ENCODE data around the gene IDUA. TPM values are rescaled to one million over a fixed set of nuclear protein-coding genes. Genes with fewer than 3 reads are reported as not detected.
A peak's percentile ranks its signal among the peaks of the same experiment; 100 is the strongest.

The IDUA gene
- total and polyA plus RNA-seq, 2 of the 4 experiments (the other 2 are of a cell fraction): 0.72 to 12.5 TPM

DNA sequence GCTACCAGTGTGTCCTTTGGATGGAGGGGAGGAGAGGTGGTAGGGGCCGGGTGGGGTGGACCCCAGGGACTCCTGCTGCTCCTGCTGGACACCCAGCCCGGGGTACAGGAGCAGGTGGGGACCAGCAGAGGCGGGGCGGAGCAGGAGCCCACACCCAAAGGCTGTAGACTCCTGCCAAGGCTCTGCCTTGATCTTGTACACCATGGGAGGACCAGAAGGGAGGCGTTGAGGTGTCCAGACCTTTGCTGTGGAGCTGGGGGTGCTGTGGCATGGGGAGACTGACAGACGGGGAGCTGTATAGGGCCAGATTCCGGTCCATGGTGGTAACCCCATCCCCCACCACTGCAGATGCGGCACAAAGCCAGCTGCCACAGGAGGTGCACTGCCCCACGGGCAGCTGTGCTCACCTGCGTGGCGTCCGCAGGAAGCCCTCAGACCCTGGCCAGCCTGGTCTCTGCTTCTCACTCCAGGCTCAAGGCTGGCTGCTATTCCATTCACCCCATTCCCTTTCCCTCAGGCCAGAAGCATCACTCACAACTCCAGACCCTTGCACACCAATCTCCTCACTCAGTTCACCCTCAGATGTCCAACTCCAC lies 11.3 kb downstream of the IDUA start:
- Histone ChIP-seq H3K4ac (ENCODE audit: low read depth, low read length) (no peak overlapping the region), H3K4me2 (ENCODE audit: low read depth, low read length) (no peak overlapping the region), H3K56ac (ENCODE audit: extremely low read depth, insufficient read depth, low read length) (no peak overlapping the region), H3K4me3 (ENCODE audit: insufficient read depth, low read depth, low read length) (no peak overlapping the region), H3K9me3 (ENCODE audit: control insufficient read depth, insufficient read depth, low read length) (no peaks in the 10 kb centered on the region; the same call in 1 of the 2 replicates), H3K79me1 (ENCODE audit: low read depth in 1 of 2, low read length in 2 of 2) (no peaks in the 10 kb centered on the region), H2AFZ (replicated peaks; ENCODE audit: low read length, poor library complexity) (no peak overlapping the region), H2BK5ac (ENCODE audit: low read depth, low read length, poor library complexity, severe bottlenecking) (no peak overlapping the region), H2BK20ac (ENCODE audit: low read depth, low read length) (no peak overlapping the region), H3K18ac (ENCODE audit: low read depth, low read length) (no peak overlapping the region), H3K27me3 (ENCODE audit: control insufficient read depth, insufficient read depth, low read length) (peaks cover 58% of the 10 kb centered on the region), H3K23ac (ENCODE audit: low read depth, low read length) (no peak overlapping the region), H2BK120ac (ENCODE audit: low read depth, low read length) (no peak overlapping the region), H3K27ac (ENCODE audit: insufficient read depth, low read length) (no peak overlapping the region), H3K9ac (ENCODE audit: low read depth, low read length) (no peak overlapping the region), H4K91ac (ENCODE audit: insufficient read depth, low read depth, low read length) (no peak overlapping the region), H2AK5ac (ENCODE audit: low read depth, low read length) (no peak overlapping the region), H4K20me1 (ENCODE audit: insufficient read depth, low read length) (peaks cover 11% of the 10 kb centered on the region), H2AK9ac (replicated peaks; ENCODE audit: low read depth, low read length, poor library complexity) (peak overlapping the region; percentile 82), H4K8ac (ENCODE audit: low read depth in 2 of 2, low read length in 2 of 2) (no peak overlapping the region), H2BK15ac (ENCODE audit: low read depth, low read length) (no peak overlapping the region), H3K9me1 (ENCODE audit: insufficient read depth, low read length) (no peaks in the 10 kb centered on the region), H3K4me1 (ENCODE audit: control insufficient read depth, insufficient read depth, low read length) (peaks cover 2% of the 10 kb centered on the region; the same call in 1 of the 2 replicates), H3K14ac (replicated peaks; ENCODE audit: low read depth, low read length) (no peak overlapping the region), H4K5ac (ENCODE audit: low read depth, low read length) (no peak overlapping the region), H3K36me3 (ENCODE audit: control insufficient read depth, insufficient read depth, low read length) (no peaks in the 10 kb centered on the region)
- ATAC-seq (ENCODE audit: low read depth): no peak
- TF ChIP-seq, protein P1, sequence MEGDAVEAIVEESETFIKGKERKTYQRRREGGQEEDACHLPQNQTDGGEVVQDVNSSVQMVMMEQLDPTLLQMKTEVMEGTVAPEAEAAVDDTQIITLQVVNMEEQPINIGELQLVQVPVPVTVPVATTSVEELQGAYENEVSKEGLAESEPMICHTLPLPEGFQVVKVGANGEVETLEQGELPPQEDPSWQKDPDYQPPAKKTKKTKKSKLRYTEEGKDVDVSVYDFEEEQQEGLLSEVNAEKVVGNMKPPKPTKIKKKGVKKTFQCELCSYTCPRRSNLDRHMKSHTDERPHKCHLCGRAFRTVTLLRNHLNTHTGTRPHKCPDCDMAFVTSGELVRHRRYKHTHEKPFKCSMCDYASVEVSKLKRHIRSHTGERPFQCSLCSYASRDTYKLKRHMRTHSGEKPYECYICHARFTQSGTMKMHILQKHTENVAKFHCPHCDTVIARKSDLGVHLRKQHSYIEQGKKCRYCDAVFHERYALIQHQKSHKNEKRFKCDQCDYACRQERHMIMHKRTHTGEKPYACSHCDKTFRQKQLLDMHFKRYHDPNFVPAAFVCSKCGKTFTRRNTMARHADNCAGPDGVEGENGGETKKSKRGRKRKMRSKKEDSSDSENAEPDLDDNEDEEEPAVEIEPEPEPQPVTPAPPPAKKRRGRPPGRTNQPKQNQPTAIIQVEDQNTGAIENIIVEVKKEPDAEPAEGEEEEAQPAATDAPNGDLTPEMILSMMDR (conservative IDR thresholded peaks at IDR 0.05; ENCODE audit: low read depth, low read length): no peak
- TF ChIP-seq USF2 (IDR thresholded peaks at IDR 0.05; ENCODE audit: low read depth, low read length) (no peak), POLR2A (IDR thresholded peaks at IDR 0.05; ENCODE audit: low read depth, low read length) (no peak), SMC3 (IDR thresholded peaks at IDR 0.05; ENCODE audit: low read depth, low read length) (no peak), NFE2L2 (IDR thresholded peaks at IDR 0.05; ENCODE audit: low read depth, low read length) (no peak), MAFK (IDR thresholded peaks at IDR 0.05; ENCODE audit: low read depth, low read length) (no peak), MAZ (IDR thresholded peaks at IDR 0.05; ENCODE audit: borderline replicate concordance, low read depth, low read length) (no peak), RFX5 (IDR thresholded peaks at IDR 0.05; ENCODE audit: low read depth, low read length) (no peak)
- intact Hi-C loops (cut with micrococcal nuclease): no loop called here
- dilution Hi-C loops (cut with HindIII; ENCODE audit: low sequenced_read_pairs, unreplicated experiment): no loop called here
- DNase-seq: no peak
- ChIA-PET POLR2A (ENCODE audit: unreplicated experiment) (no interaction called here), CTCF (no interaction called here)
- WGBS, 2 experiments (ENCODE audit: extremely low coverage in 2 of 2, insufficient read length in 1 of 2): 40% methylated on average over 5 of the region's 12 CpGs; no CpG with 5 or more reads in 1 of the 2 experiments
- no TSS peak for BruUV-seq (replicated peaks)
- in situ Hi-C loops (cut with MboI; ENCODE audit: low sequenced_read_pairs): no loop called here
